SK-MEL-5 (cell line): ENCODE data around the gene NINL. TPM values are rescaled to one million over a fixed set of nuclear protein-coding genes. Genes with fewer than 3 reads are reported as not detected.
"Not testable (repeated sequence)": the region's sequence is repeated elsewhere in the genome, so short reads cannot be mapped to it uniquely, and the experiment has no call there.

Experiments
- DNase-seq: peaks from one replicate; pipeline ENCODE4 v3.0.0-alpha.2; 2016; ENCODE audit warnings: low read depth, low spot score
- in situ Hi-C: cut with HindIII; loops from 2 replicates; pipeline ENCODE4 v1.10.0; 2016; ENCODE audit warnings: low sequenced_read_pairs, high pct_unique_total_duplicates, low pct_unique_long_range_greater_than_20kb
- total RNA-seq: library from RNA; depleted of rRNA; stranded (reverse); fragments of >200 nt; shearing (Covaris generic); gene quantifications from 2 replicates; pipeline ENCODE4 v1.2.3, GENCODE V29; 2014

NINL gene
- total RNA-seq, 1 experiment from 2014 or later = 5.0 TPM

GRCh38 chr20:25602191-25602913 lies 17.0 kb upstream of the NINL start:
- in situ Hi-C loops, DNase-seq: not testable (repeated sequence)

GRCh38 chr20:25601659-25602058 lies 16.3 kb upstream of the NINL start:
- in situ Hi-C loops = no loop called here
- DNase-seq = no peak

GRCh38 chr20:25600632-25601031 lies 15.3 kb upstream of the NINL start:
- no peak for DNase-seq
- in situ Hi-C loops = no loop called here

- in situ Hi-C loops = no loop called here
- no peak for DNase-seq
Measured at GRCh38 chr20:25592135-25592852, 7.0 kb upstream of the NINL start.

- in situ Hi-C loops, DNase-seq: not testable (repeated sequence)
Measured at GRCh38 chr20:25590778-25591177, 5.4 kb upstream of the NINL start.

GRCh38 chr20:25588491-25588890 lies 3.2 kb upstream of the NINL start:
- in situ Hi-C loops = no loop called here

GRCh38 chr20:25587536-25587935 lies 2.2 kb upstream of the NINL start:
- no peak for DNase-seq
- in situ Hi-C loops = no loop called here

More at GRCh38 chr20:25588491-25588890, 3.2 kb upstream of the NINL start:
- DNase-seq = no peak

- in situ Hi-C loops = no loop called here
- no peak for DNase-seq
Measured at GRCh38 chr20:25586877-25587276, 1.5 kb upstream of the NINL start.

- in situ Hi-C loops, DNase-seq: not testable (repeated sequence)
Measured at GRCh38 chr20:25583607-25584006, 1.7 kb downstream of the NINL start.

- in situ Hi-C loops = no loop called here
- no peak for DNase-seq
Measured at GRCh38 chr20:25580711-25581110, 4.6 kb downstream of the NINL start.

- no peak for DNase-seq
- in situ Hi-C loops = no loop called here
Measured at GRCh38 chr20:25579081-25579770, 6.1 kb downstream of the NINL start.

GRCh38 chr20:25576783-25577530 lies 8.4 kb downstream of the NINL start:
- in situ Hi-C loops = no loop called here
- no peak for DNase-seq

GRCh38 chr20:25574411-25574810 lies 10.9 kb downstream of the NINL start:
- peak; percentile 58 for DNase-seq
- in situ Hi-C loops = no loop called here

- DNase-seq = no peak
- in situ Hi-C loops = no loop called here
Measured at GRCh38 chr20:25573288-25574251, 11.8 kb downstream of the NINL start.

GRCh38 chr20:25571817-25572216 lies 13.5 kb downstream of the NINL start:
- no peak for DNase-seq
- in situ Hi-C loops = no loop called here

- in situ Hi-C loops = no loop called here
- DNase-seq = no peak
Measured at GRCh38 chr20:25571240-25571639, 14.1 kb downstream of the NINL start.

- in situ Hi-C loops = no loop called here
- DNase-seq = no peak
Measured at GRCh38 chr20:25570148-25570530, 15.2 kb downstream of the NINL start.
